Stimulated activated CD4-positive, alpha-beta T cell treated with anti-CD3 and anti-CD28 coated beads, Interleukin-4, amount 100 ng/mL, for 4 hours (primary cell): Measurements from ENCODE around the gene PMIS2.

Experiments used
- DNase-seq, 2 experiments: peaks; one replicate each; pipeline ENCODE4 v3.0.0-alpha.2; 2020

Gene PMIS2

DNA sequence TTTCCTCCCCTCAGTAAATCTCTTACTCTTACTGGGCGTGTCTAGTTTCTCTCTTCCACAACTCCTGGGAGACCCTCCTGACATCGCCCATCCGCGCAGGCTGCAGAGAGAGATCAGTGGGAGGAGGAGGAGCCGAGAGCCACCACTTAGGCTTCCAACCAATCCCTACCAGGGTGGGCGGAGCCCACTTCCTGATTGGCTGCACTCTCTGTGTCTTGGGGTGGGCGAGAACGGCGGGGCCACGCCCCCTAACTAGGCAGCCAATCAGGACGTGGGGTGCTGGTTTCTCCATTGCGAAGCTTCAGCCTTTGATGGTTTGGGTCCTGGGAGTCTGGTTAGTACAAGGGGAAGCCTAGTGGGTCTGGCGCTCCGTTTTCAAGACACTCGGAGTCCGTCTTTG is at the start of gene PMIS2:
Gene PMIS2 (plus strand): TSS at position 326 of the 400 bp plus-strand sequence. CDS start 87 bp downstream, outside the sequence.
- peak in 1 of 2 experiments; percentile 6 for DNase-seq

- no peak for DNase-seq
These were observed 46.7 kb upstream of the PMIS2 start for GRCh38 chr19:35539314-35539713.

DNA sequence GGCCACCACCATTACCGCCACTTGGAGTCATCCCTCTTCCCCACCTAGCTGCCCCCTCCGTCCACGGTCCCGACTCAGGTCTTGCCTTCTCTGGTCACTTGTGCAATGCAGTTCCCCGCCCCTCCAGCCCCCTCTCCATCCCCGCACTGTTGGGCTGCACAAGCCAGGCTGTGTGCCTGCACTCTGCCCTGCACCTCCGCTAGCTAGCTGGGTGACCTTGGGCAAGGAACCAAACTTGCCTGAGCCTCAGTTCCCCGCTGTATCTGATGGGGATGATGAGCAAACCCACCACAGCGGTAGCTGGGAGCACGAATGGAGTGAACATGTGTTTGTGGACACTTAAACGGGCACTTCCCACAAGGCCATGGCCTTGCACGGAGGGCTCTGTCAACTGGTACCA is 46.1 kb upstream of the PMIS2 start:
- no peak for DNase-seq

DNA sequence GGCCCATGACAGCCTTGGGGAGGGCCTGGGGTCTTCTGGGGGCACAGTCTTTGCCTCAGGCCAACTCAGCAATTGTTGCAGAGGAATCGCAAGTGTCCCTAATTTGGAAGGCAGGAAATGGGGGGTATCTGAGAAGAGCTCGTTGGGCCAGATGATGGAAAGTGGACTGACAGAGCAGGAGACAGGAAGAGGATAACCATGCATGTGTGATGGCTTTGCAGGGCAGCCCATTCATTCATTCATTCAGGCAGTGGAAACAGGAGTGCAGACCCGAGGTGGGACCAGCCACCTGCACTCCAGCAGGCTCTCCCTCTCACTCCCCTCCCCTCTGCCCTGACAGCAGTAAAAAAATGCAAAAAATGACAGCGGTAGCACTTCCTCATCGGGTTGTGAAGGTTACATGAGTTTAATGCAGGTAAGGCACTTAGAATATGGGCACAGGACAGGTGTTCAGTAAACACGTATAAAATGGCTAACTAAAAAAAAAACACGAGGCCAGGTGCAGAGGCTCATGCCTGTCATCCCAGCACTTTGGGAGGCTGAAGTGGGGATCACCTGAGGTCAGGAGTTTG is 45.5 kb upstream of the PMIS2 start:
- no peak for DNase-seq

DNA sequence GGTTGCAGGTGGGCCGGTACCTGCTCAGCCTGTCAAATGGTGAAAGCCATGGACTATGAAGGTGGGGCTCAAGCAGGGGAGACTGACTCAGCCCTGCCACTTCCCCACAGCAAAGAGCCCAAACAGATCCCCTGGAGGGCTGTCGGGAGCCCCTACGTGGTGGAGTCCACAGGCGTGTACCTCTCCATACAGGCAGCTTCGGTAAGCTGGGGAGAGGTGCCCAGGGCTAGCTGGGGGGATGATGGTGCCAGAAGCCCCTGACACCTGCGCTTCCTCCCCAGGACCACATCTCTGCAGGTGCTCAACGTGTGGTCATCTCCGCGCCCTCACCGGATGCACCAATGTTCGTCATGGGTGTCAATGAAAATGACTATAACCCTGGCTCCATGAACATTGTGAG is 43.8 kb upstream of the PMIS2 start:
- DNase-seq: no peak

DNA sequence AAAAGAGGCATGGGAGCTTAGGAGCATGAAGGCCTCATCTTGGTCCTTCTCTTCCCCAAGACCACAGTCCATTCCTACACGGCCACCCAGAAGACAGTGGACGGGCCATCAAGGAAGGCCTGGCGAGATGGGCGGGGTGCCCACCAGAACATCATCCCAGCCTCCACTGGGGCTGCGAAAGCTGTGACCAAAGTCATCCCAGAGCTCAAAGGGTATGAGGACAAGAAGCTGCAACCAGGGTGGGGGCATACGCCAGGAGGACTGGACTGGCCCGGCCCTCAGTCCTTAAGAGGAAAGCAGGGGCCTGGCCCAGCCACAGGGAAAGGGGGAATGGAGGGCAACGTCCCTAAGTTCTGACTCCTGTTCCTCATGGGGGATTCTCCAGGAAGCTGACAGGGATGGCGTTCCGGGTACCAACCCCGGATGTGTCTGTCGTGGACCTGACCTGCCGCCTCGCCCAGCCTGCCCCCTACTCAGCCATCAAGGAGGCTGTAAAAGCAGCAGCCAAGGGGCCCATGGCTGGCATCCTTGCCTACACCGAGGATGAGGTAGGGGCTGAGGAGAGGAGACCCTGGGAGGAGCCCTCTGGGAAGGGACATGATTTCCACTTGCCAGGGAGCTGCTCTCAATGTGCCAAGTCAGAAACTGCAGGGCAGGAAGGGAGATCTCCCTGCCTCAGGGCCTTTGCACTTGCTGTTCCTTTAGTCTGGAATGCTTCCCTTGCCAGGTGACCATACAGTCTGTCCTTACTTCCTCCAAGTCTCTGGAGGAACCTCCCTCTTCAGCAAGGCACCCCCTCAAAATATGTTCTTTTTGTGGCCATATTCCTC is 42.5 kb upstream of the PMIS2 start:
- no peak for DNase-seq

GRCh38 chr19:35544110-35544802 is 41.7 kb upstream of the PMIS2 start:
- DNase-seq: no peak

DNA sequence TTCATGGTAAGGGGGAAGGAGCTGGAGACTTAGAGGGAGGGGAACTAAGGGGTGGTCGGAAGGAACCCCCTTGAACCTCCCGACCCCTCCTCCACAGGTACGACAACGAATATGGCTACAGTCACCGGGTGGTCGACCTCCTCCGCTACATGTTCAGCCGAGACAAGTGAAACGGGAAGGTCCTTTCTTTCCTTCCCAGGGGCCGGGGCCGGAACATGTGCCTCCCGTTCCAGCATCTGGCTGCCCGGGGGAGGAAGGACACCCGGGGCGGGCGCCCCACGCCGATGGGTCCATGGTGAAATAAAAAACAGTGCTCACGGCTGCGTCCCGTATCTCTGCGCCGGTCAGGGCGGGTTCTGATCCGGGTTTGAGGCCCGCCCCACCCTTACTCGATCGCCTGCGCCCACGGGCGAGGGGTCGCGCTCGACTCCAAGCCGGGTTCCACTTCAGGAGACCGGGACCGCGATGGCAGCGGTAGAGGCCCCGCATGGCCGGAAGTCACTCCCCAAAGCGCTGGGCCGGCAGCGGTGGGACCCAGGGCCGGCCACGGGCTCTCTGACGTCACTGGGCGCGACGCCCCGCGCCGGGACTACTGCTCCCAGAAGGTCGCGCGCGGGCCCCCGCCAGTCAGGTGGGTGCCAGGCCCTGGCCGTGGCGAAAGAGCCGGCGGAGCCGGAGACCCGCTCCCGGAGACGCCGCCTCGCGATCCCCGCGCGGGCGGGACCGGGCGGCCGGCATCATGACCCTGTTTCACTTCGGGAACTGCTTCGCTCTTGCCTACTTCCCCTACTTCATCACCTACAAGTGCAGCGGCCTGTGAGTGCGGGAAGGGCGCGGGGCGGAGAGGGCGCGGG is 40.7 kb upstream of the PMIS2 start, which contains the start of gene TMEM147:
Gene TMEM147 (plus strand): TSS at position 626 of the 854 bp plus-strand sequence. CDS start 114 bp downstream, at position 740.
- DNase-seq: peak; percentile 78 to 88

GRCh38 chr19:35545855-35546381 is 40.1 kb upstream of the PMIS2 start:
- peak; percentile 69 to 74 for DNase-seq

- no peak for DNase-seq
These were observed 39.4 kb upstream of the PMIS2 start for GRCh38 chr19:35546532-35546931.

GRCh38 chr19:35549174-35549788 is 36.7 kb upstream of the PMIS2 start:
- peak; percentile 34 to 38 for DNase-seq

DNA sequence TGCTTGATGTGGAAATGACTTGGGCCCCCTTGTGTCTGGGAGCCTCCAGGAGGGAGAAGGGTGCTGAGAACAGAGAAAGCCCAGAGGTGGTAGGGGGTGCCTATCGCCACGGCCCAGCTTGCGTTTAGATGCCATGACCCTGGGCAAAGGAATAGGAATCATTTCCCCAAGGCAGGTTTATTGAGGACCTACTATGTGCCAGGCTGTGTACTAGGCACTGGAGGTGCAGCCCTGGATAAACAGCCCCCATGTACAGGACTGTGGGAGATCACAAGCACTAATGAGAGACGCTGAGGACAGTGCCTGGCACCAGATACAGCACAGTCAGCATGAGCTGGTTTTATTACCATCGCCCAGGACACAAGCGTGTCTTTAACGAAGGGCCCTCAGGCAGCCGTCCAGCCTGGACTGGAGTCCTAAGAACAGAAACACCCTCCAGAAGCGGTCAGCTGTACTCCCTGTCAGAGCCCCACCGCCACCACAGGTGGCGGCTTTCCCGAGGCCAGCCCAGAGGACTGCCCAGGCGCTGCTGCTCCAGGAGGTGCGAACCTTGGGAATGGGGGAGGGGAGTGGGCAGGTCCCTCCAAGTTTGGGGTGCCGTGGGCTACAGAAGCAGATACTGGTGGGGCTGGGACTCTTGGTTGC is 36.0 kb upstream of the PMIS2 start:
- DNase-seq: no peak

GRCh38 chr19:35551091-35551810 is 34.7 kb upstream of the PMIS2 start:
- no peak for DNase-seq

- DNase-seq: no peak
These were observed 33.2 kb upstream of the PMIS2 start for GRCh38 chr19:35552534-35553384.

GRCh38 chr19:35553385-35554000 is 32.5 kb upstream of the PMIS2 start:
- DNase-seq: no peak

DNA sequence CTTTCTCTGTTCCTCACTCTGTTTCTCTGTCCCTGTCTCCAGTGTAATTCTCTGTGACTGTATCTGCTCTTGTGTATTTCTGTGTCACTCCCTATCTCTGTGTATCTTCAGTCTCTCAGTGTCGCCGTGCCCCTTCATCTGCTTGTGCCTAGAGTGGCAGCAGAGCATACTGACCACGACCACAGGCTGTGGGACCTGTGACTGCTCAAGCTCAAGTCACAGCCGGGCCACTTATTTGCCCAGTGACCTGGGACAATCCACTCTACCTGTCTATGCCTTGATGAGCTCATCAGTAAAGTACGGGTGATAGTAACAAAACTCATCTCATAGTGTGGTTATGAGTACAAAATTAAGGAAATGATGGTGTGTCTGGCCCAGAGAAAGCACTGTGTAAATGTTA is 31.9 kb upstream of the PMIS2 start:
- DNase-seq: no peak

GRCh38 chr19:35555301-35556005 is 30.5 kb upstream of the PMIS2 start:
- DNase-seq: no peak

DNA sequence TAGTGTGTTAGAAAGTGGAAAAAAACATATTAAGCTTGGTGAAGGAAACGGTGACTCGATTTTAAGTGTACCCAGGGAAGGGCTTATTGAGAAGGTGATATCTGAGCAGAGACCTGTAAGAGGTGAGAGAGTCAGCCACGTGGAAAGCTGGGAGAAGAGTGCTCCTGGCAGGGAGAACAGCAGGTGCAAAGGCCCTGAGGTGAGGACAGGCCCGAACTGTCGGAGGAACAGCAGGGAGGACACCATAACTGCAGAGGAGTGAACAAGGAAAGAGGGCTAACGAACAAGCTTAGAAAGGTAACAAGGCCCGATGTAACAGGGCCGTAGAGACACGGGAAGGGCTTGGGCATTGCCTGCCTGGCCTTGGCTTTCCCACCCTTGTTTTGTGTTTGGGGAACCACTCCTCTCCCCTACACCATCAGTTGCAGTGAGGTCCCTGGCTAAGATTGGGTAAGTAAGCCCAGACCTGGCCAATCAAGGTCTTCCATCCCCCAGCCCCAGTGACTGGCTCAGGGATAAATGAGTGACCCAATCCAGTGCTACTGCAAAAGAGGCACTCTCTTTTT is 29.9 kb upstream of the PMIS2 start:
- no peak for DNase-seq
